Esophagus muscularis mucosa (tissue), 4 donors: Measurements from ENCODE around the gene ERCC1. TPM values are rescaled to one million over a fixed set of nuclear protein-coding genes. Genes with fewer than 3 reads are reported as not detected.
A peak's percentile ranks its signal among the peaks of the same experiment; 100 is the strongest.
"Not testable (repeated sequence)": the region's sequence is repeated elsewhere in the genome, so short reads cannot be mapped to it uniquely, and the experiment has no call there.

Experiments used
- DNase-seq: peaks from one replicate; pipeline ENCODE4 v3.0.0-alpha.2; 2017; ENCODE audit errors: extremely low spot score
- H3K27ac ChIP-seq, 4 donors: fragments of 200-600 bp; sonication (generic); replicated peaks in 1 of 4; 1 replicate in 3 of 4; 2 replicates in 1 of 4; pipeline ENCODE4 v1.5.1; 2016 to 2019; ENCODE audit warnings: mild to moderate bottlenecking in 1 of 4
- H3K27me3 ChIP-seq, 4 donors: fragments of 200-600 bp; sonication (generic); one replicate each; pipeline versions ENCODE4 v1.5.1 to v1.6.0; 2016 to 2019
- H3K36me3 ChIP-seq, 4 donors: fragments of 200-600 bp; sonication (generic); one replicate each; pipeline ENCODE4 v1.5.1; 2016 to 2019
- H3K4me1 ChIP-seq, 4 donors: fragments of 200-600 bp; sonication (generic); one replicate each; pipeline ENCODE4 v1.5.1; 2016 to 2019
- H3K4me3 ChIP-seq, 4 donors: fragments of 200-600 bp; sonication (generic); 1 replicate in 2 of 4; 2 replicates in 2 of 4; pipeline ENCODE4 v1.5.1; 2016 to 2019; ENCODE audit warnings: mild to moderate bottlenecking in 4 of 4, moderate library complexity in 1 of 4
- H3K9me3 ChIP-seq, 4 donors: fragments of 200-600 bp; sonication (generic); 1 replicate in 3 of 4; 2 replicates in 1 of 4; pipeline ENCODE4 v1.5.1; 2016 to 2019
- EP300 ChIP-seq: sonication (generic); formaldehyde crosslinking; IDR thresholded peaks from one replicate; pipeline ENCODE4 v1.6.1; 2017; ENCODE audit warnings: antibody characterized with exemption
- POLR2A ChIP-seq: fragments of 450-650 bp; IDR thresholded peaks from one replicate; pipeline ENCODE4 v1.6.1; 2017; ENCODE audit warnings: antibody characterized with exemption, moderate library complexity, mild to moderate bottlenecking, low read depth
- POLR2AphosphoS5 ChIP-seq, 2 donors: sonication (generic); formaldehyde crosslinking; IDR thresholded peaks; one replicate each; pipeline ENCODE4 v1.6.1; 2017; ENCODE audit warnings: antibody characterized with exemption in 2 of 2
- WGBS: methylation state at CpG from one replicate; pipeline ENCODE4 v1.1.5; 2018; 5-methylcytosine and 5-hydroxymethylcytosine counted together
- intact Hi-C: fragments of 100-400 bp; cut with DNase I; formaldehyde crosslinking; loops from one replicate; pipeline ENCODE4 v1.15.1; 2023
- total RNA-seq, 4 donors: library from RNA; depleted of rRNA; stranded (reverse); fragments of >200 nt; gene quantifications; one replicate each; pipeline versions ENCODE4 v1.1.0 to v1.2.1, GENCODE V29; 2016
- TF ChIP-seq, protein P1 (sequence below), 3 experiments: fragments of 200-600 bp in 2 of 3; fragments of 450-650 bp in 1 of 3; sonication (generic) in 2 of 3; IDR thresholded peaks; one replicate each; pipeline ENCODE4 v1.5.1; 2017 to 2019; ENCODE audit warnings: antibody characterized with exemption in 3 of 3, mild to moderate bottlenecking in 2 of 3, moderate library complexity in 1 of 3

ERCC1 gene
- total RNA-seq, 4 donors from 2014 or later, result 62.8 to 102 (median 69.3) TPM

DNA sequence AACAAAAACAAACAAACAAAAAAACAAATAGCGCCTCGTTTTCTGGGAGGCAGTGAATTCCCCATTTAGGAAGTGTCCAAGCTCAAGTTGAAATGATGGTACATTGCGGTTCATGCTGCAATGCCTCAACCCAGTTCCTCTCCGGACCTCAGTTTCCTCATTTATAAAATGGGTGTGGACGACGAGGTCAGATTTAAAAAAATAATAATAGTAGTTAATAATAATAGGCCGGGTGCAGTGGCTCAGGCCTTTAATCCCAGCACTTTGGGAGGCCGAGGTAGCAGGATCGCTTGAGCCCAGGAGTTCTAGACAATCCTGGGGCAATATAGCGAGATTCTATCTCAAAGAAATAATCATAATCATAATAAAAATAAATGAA, 15.5 kb upstream of the ERCC1 start:
- peaks cover 18 to 37% (median 31%) of the 10 kb centered on the region in 4 donors for H3K4me1 ChIP-seq
- H3K36me3 ChIP-seq, result no peaks in the 10 kb centered on the region
- no peak for TF ChIP-seq POLR2AphosphoS5 (IDR thresholded peaks at IDR 0.05)
- TF ChIP-seq, protein P1, sequence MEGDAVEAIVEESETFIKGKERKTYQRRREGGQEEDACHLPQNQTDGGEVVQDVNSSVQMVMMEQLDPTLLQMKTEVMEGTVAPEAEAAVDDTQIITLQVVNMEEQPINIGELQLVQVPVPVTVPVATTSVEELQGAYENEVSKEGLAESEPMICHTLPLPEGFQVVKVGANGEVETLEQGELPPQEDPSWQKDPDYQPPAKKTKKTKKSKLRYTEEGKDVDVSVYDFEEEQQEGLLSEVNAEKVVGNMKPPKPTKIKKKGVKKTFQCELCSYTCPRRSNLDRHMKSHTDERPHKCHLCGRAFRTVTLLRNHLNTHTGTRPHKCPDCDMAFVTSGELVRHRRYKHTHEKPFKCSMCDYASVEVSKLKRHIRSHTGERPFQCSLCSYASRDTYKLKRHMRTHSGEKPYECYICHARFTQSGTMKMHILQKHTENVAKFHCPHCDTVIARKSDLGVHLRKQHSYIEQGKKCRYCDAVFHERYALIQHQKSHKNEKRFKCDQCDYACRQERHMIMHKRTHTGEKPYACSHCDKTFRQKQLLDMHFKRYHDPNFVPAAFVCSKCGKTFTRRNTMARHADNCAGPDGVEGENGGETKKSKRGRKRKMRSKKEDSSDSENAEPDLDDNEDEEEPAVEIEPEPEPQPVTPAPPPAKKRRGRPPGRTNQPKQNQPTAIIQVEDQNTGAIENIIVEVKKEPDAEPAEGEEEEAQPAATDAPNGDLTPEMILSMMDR (IDR thresholded peaks at IDR 0.05), result no peak
- no peak for TF ChIP-seq POLR2A
- TF ChIP-seq EP300, result no peak
- no peak for DNase-seq
- H3K4me3 ChIP-seq, result peak overlapping the region; percentile 66 to 84 (median 78)
- no peaks in the 10 kb centered on the region for H3K27me3 ChIP-seq
- H3K9me3 ChIP-seq, result no peaks in the 10 kb centered on the region
- peak overlapping the region; percentile 92 to 96 (median 94) for H3K27ac ChIP-seq
- intact Hi-C loops, result loop anchor here (2.0 kb wide), 1 partner anchor 40 kb away; no protein-coding TSS in a partner anchor
- WGBS, result 39% methylated on average over 10 of the region's 10 CpGs

DNA sequence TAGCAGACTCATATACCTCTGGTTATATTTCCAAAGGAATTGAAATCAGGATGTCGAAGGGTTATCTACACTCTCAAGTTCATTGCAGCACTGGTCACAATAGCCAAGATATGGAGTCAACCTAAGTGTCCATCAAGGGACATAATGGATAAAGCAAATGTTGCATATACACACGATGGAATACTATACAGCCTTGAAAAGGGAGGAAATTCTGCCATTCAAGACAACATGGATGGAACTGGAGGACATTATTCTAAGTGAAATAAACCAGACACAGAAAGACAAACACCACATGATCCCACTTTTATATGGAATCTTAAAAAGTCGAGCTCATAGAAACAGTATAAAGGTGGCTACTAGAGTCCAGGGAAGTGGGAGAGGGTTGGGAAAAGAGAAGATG, 13.6 kb upstream of the ERCC1 start:
- intact Hi-C loops, result no loop called here
- Histone ChIP-seq H3K27ac (no peak overlapping the region), H3K36me3 (no peaks in the 10 kb centered on the region), H3K4me3 (no peak overlapping the region), H3K9me3 (no peaks in the 10 kb centered on the region), H3K4me1 (peaks cover 10 to 20% (median 15%) of the 10 kb centered on the region in 4 donors), H3K27me3 (no peaks in the 10 kb centered on the region)
- TF ChIP-seq, protein P1 (IDR thresholded peaks at IDR 0.05), result no peak
- TF ChIP-seq POLR2A (no peak), EP300 (no peak), POLR2AphosphoS5 (IDR thresholded peaks at IDR 0.05) (no peak)
- no peak for DNase-seq
- 83% methylated on average over 3 of the region's 3 CpGs for WGBS

DNA sequence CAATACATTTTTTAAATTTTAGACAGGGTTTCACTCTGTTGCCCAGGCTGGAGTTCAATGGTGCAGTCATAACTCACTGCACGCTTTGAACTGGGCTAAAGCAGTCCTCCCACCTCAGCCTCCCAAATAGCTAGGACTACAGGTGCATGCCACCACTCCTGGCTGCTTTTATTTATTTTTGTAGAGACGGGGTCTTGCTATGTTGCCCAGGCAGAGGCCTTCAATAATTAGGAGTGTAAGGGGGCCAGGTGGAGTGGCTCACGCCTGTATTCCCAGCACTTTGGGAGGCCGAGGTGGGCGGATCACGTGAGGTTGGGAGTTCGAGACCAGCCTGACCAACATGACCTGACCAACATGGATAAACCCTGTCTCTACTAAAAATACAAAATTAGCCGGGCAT, 8.8 kb upstream of the ERCC1 start:
- intact Hi-C loops, H3K27me3 ChIP-seq, H3K27ac ChIP-seq, H3K36me3 ChIP-seq, H3K4me3 ChIP-seq, DNase-seq, H3K9me3 ChIP-seq: not testable (repeated sequence)
- WGBS, result 94% methylated on average over 8 of the region's 8 CpGs
- H3K4me1 ChIP-seq, result peaks cover 9 to 23% (median 22%) of the 10 kb centered on the region in 4 donors

DNA sequence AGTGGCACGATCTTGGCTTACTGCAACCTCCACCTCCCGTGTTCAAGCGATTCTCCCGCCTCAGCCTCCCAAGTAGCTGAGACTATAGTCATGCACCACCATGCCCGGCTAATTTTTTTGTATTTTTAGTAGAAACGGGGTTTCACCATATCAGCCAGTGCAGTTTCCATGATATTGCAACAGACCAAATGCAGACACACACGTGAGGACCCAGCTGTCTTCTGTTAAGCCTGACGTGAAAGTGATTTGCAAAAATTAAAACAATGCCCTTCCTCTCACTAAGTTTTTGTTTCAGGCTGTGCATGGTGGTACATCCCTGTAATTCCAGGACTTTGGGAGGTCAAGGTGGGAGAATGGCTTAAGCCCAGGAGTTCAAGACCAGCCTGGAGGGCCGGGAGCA, 7.3 kb upstream of the ERCC1 start:
- H3K27me3 ChIP-seq, H3K9me3 ChIP-seq, intact Hi-C loops, H3K36me3 ChIP-seq, DNase-seq, H3K27ac ChIP-seq, H3K4me3 ChIP-seq: not testable (repeated sequence)
- WGBS, result 58% methylated on average over 9 of the region's 9 CpGs
- H3K4me1 ChIP-seq, result peaks cover 12 to 27% (median 24%) of the 10 kb centered on the region in 4 donors

DNA sequence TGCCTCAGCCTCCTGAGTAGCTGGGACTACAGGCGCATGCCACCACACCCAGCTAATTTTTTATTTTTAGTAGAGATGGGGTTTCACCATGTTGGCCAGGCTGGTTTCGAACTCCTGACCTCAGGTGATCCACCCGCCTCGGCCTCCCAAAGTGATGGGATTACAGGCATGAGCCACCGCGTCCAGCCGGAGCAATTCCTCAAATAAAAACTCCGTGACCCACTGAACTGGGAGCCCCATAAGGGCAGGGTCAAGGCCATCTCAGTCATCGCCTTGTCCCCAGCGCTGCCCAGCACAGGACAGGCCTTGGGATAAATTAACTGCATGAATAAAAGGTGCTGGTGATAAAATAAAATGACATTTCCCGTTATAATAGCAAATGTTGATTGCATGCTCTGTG, 6.2 kb upstream of the ERCC1 start:
- H3K36me3 ChIP-seq, H3K27me3 ChIP-seq, DNase-seq, H3K9me3 ChIP-seq, H3K4me3 ChIP-seq: not testable (repeated sequence)
- Histone ChIP-seq H3K27ac (peak overlapping the region; percentile 78 to 89 (median 86)), H3K4me1 (peaks cover 17 to 34% (median 29%) of the 10 kb centered on the region in 4 donors)
- intact Hi-C loops, result loop anchor here (2.0 kb wide), 1 partner anchor 49 kb away; no protein-coding TSS in a partner anchor
- WGBS, result 85% methylated on average over 11 of the region's 11 CpGs

DNA sequence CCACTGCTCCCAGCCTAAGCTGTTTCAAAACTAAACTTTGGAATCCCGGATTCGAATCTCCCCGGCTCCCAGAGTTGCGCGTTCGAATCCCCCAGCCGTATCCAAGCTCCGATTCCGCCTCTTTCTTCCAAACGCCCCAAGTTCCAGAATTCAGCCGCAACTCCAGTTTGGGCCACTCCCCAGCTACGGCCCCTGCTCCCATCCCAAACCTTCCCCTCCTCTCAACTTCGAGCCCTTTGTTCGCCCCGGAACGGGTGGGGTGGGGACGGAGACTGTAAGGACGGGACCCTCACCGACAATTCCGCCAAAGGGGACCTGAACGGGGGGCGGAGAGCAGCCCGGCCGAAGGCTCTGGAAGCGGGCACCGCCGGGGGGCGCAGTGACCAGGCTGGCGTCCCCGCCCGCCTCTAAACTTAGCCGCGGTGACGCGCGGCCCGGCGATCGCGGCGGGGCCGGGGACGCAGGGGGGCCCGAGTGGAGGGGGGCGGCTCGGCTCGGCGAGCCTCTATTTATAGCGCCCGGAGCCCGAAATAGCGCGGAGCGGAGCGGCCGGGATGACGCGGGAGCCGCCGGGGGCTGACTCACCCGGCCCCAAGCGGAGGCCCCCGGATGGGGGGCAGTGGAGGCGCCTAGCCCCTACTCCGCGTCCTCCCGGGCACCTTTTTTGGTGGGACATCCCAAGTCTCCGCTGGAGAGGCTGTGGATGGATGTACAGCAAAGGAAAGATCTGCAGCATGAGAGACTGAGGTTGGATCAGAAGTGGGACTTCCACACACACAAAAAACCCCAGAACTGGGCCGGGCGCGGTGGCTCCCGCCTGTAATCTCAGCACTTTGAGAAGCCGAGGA, 4.9 kb upstream of the ERCC1 start:
- intact Hi-C loops, result loop anchor here (2.0 kb wide), 1 partner anchor 50 kb away; no protein-coding TSS in a partner anchor
- WGBS, result 6% methylated on average over 28 of the region's 73 CpGs
- peak overlapping the region; percentile 53 to 65 (median 59) for H3K4me3 ChIP-seq
- H3K36me3 ChIP-seq, result no peaks in the 10 kb centered on the region
- no peak for DNase-seq
- H3K4me1 ChIP-seq, result peaks cover 27 to 45% (median 41%) of the 10 kb centered on the region in 4 donors
- H3K27ac ChIP-seq, result peak overlapping the region; percentile 78 to 89 (median 86)
- H3K27me3 ChIP-seq, result no peaks in the 10 kb centered on the region
- H3K9me3 ChIP-seq, result no peaks in the 10 kb centered on the region
- TF ChIP-seq POLR2AphosphoS5 (IDR thresholded peaks at IDR 0.05) (peak; percentile 50 to 78), EP300 (no peak), POLR2A (peak; percentile 44)
- TF ChIP-seq, protein P1 (IDR thresholded peaks at IDR 0.05), result peak; percentile 38 to 56 (median 41)
